ENCODE results near the gene TMEM51.

The TMEM51 gene, protein sequence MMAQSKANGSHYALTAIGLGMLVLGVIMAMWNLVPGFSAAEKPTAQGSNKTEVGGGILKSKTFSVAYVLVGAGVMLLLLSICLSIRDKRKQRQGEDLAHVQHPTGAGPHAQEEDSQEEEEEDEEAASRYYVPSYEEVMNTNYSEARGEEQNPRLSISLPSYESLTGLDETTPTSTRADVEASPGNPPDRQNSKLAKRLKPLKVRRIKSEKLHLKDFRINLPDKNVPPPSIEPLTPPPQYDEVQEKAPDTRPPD

DNA sequence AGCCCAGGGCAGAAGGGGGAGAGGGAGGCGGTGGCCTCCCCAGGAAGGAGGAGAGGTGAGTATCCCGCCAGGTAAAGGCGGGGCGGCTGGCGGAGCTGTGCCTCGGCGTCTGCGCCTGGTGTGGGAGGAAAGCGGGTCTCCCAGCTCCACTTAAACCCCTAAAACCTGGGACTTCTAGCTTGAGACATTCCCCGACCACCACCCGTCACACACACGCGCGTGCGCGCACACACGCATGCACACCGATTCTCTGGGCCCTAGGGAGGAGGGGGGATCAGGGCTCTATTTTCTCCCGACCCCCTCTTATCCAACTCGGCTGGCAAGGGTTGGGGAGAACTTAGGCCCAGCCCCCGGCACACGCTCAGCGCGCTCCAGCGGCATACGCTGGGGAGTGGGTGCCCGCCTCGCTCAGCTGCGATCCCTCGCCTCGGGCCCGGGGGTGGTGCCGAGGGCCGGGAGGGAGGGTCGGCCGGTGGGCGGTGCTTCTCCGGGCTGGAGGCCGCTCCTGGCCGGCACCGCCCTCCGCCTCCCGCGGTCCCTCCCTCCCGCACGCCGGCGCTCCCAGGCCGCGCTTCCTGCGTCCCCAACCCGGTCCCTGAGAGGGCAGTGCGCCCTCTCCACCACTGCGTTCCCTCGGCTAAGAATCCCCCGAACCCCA lies at the start of gene TMEM51:
Gene TMEM51, plus strand, starts transcription at position 564 of the 658 bp plus-strand sequence. CDS start 61,341 bp downstream, outside the sequence.
- no peak for DNase-seq

DNA sequence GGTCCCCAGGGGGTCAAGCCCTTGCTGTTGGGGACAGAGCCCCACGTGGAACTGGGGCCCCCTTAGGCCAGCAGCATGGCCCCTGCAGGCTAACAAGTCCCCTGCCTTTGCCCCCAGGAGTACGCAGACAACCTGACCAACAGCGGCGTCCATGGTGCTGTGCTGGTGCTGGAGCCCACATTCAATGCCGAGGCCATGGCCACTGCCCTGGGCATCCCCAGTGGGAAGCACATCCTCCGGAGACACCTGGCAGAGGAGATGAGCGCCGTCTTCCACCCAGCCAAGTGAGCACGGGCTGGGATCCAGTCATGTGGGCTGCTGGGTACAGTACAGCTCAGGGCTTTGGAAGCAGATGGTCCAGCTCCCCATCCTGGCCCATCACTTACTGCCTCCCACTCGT lies 49.6 kb upstream of the TMEM51 start:
- DNase-seq = no peak

DNA sequence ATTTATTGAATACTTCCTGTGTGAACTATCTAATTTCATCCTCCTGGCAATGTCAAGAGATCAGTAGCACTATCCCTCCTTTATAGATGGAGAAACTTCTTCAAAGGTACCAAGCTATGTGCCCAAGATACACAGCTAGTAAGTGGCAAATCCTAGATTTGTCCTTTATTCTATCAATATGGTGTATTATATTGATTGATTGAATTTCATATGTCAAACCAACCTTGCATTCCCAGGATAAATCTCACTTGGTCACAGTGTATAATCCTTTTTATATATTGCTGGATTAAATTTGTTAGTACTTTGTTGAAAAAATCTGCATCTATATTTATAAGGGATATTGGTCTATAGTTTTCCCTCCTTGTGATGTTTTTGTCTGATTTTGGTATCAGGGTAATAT lies 48.8 kb upstream of the TMEM51 start:
- DNase-seq = no peak

DNA sequence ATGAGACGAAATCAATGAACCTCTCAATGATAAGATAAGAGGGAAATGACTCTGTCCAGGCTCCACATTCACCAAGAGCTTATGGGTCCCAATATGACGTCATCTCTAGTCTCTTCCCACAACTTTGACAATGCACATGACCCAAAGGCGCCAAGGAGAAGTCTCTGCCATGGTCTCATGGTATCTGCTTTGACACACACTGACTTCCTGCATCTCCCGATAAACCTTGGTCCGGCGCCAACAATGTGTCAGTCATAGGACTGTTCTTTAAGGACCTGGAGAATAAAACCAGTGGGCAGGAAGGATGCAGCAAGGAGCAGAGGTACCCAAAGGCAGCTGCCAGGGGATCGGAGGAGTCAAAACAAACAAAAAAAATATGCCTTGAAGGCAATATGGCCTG lies 46.9 kb upstream of the TMEM51 start:
- DNase-seq = no peak

DNA sequence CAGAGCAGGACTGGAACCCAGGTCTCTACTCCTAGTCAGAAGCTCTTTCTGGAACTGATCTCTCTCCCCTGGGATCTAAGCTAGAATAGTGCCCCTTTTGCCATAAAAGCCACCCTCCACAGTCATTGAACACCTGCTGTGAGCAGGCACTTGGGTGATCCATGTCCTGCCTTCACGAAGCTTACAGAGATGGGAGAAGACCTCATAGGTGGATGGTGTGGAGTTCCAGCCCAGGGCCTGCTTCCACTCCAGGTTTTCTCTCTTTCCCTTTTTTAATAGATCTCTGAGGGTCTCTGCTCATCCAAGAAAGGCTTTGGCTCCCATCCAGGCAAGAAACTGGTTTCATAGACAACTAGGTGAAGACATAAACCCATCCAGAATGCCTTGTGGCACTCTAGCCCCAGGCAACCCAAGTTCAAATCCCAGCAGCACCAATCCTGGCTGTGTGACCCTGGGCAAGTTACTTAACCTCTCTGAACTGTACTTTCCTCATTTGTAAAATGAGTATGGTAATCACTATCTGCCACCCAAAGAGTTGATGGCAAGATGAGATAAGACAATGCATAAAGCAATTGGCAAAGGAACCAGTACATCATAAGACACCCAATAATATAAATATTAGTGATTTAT lies 46.4 kb upstream of the TMEM51 start:
- DNase-seq = no peak

DNA sequence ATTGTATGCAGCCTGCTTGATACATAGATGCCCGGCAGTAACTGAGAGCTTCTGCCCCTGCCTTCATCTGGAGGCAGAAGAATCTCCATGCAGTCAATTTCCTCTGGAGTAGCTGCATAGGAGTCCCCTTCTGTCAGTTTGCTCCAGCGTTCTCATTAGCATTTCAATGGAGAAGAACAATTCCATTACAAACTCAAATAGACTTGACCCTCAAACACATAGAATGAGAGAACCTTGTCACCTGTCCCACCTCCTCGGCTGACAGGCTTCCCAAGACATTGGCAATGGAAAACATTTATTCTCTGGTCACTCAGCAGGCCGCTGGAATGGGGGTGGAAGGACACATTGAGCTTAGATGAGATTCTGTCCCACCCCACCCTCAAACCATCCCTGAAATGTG lies 45.6 kb upstream of the TMEM51 start:
- no peak for DNase-seq

DNA sequence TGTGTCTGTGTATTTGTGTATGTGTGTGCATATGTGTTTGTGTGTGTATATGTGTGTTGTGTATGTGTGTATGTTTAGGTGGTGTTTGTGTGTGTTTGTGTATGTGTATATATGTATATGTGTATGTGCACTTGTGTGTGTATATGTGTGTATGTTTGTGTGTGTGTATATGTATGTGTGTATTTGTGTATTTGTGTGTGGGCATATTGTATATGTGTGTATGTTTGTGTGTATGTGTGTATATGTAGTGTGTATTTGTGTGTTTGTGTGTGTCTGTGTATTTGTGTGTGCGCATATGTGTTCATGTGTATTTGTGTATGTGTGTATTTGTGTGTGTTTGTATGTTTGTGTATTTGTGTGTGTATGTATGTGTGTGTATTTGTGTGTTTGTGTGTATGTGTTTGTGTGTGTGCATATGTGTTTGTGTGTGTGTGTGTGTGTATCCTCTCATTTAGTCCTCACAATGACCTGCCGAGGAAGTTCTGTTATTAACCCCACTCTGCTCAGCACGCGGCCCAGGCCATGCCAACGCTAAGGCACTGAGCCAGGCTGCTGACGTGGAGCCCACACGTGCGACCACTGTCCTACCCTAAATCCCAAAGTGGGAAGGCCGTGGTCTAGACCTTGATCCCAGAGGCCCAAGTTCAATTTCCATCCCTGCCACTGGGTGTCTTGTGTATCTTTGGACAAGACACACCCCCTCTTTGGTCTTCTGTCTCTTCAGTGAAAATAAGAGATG lies 43.2 kb upstream of the TMEM51 start:
- DNase-seq = no peak

DNA sequence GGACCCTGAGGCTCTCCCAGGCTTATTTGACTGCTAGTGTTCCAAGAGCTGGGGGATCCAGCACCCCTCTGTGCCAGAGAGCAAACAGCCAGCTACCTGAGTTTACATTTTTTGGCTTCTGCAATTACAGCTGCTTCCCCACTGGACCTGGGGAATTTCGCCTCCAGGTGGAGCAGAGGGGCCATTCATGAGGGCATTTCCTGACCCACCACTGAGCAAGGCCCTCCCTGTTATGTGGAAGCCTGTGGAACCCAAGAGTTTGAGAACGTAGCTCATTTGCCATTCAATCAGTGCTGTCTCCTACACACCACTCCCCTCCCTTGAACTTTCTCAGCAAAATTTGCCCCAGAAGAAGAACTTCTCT lies 42.7 kb upstream of the TMEM51 start:
- no peak for DNase-seq

DNA sequence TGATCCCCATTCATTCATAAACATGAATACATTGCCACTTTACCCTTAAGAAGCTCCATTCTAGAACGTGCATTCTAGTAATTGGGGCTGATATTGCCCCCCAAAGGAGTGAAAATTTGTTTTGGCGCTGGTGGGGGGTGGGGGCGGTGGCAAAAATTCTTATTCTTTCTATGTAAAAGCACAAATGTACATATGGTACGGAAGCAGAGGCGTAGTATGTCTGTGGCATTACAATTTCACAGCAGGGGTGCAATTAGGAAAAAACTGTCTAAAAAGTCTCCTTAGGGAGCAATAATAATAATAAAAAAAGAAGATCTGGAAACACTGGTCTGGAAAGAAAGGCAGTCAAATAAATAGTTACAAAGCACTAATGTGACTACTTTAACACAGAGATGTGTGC lies 40.4 kb upstream of the TMEM51 start:
- no peak for DNase-seq

DNA sequence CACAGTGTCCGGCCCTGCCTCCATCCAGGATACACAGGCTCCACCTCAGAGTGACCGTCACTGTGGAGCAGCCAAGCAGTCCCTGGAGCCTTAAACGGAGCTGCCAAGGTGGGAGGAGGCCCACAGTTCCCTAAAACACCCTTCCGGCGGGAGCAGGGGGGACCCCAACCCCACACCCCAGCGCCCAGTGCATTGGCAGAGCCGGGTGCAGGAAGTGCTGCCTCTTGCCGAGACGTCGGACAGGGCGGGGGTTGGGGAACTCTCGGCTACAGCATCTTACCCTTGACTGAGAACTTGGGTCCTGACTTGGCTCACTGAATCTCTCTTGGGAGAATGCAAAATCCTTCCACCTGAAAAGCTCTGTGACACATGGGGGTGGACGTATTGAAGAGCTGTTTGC lies 38.7 kb upstream of the TMEM51 start:
- DNase-seq = no peak

DNA sequence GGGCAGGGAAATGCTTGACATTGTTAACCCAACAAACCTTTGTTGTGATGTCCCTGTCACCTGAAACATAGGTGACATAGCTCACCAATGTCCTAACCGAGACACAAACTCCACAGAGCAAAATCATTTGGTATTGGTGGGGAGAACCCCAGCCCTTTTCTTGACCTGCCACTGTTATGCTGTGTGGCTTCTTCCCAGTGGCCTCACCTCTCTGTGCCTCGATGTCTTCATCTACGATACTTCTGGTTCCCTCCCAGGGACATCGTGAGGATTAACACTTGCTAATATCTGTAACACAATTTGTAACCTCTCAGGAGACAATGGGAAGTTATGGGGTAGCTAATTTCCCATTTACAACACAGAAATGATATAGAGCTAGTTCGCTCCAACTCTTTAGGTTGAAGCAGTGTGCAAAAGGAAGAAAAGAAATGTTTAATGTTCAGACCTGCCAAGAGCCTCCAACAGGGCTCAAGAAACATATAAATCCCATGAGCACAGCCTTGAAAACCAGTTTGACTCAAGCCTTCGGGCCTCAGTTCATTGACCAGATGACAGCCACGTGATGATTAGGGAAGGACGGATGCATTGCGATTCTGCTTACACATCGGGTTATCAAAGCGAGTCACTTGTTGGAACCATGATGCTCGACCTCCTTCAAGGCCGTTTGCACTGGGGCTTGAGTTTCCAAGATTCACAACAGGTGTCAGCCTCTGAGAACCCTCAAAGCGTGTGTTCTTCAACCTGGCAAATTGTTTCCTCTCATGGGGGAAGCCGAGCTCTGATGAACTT lies 37.8 kb upstream of the TMEM51 start:
- no peak for DNase-seq

DNA sequence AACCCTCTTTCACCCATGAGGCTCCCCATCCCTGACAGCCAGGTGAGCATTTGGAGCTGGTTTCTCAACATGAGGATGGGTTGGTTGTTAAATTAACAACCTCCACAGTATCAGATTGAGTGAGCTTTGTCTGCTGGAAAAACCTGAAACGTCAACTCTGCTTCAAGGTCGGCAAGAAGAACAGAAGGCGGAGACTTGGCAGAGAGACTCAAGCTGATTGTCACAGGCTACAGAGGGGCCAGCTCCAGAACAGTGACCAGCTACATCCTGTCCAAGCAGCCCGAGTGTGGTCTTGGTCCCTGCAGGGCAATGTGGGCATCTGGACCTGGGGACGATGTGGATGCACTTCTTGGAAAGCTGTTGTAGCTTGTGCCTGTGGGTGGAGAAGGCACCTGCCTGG lies 36.6 kb upstream of the TMEM51 start:
- no peak for DNase-seq

DNA sequence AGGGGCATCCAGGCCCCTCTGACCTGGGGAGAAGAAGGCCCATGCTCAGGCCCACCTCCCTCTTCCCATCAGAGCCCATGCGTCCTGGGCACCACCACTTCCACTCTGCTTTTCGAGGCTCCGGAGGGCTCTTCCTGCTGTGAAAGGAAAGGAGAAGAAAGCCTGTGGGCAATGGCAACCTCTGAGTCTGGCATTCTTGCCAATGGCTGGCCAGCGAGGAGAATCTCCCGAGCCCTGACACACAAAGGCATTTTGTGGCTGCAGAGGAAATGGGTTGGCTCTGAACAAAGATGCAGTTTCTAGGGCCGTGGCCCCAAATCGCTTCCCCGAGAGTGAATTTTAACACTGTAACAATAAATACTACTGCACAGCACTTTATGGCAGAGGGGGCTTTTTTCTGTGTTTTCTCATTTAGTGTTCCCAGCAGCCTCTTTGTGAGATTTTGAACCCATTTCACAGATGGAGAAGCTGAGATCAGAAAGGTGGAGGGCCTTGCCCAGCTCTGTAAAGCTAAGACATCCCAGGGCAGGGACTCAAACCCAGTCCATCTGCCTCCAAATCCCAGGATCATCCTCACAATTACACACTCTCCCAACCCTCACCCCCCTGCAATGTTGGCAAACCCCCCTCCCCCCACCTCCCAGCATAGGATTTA lies 35.7 kb upstream of the TMEM51 start:
- no peak for DNase-seq

DNA sequence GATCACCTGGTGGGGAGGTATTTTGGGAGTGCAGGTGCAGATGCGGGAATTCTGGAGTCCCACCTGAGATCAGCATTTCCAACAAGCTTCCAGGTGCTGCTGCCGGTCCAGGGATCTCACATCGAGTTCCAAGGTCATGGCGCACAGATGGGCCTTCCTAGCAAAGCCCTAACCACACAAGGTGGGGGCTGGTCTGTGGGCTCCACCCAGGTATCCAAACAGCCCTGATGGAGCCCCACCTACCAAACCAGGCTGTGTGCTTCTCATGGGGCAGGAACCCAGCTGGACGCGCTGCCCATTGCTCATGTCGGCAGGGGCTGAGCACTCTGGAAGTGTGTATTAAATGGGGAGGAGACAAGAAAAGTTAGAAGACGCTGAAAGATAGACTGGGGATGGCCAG lies 35.0 kb upstream of the TMEM51 start:
- DNase-seq = no peak

DNA sequence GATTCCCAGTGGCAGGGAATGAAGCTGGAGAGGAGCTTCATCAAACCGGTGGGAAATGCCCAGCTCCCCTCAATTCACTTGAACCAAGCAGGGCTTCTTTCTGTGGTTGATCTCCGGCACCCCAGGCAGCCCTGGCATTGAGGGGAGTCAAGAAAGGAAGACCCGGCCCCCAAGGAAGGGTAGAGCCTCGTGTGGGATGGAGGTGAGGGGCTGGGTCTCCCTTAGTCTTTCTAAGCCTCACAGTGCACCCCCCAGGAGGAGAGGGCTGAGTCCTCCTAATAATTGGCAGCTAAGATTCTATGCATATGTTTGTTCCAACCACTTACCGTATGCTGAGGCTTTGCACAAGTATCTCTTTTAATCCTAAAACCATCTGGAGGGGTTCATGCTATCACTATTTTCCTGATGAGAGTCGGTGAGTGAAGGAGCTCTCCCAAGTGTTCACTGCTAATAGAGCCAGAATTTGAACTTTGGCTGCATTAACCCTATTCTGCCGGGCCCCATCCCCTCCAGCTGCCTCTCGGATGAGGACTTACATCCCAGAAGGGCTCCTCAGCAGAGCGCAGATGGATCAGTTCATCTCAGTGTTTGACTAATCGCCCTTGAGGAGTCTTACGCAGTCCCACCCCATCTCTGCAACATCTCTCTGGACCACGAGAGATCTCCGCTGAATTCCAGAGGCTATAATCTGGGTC lies 33.1 kb upstream of the TMEM51 start:
- no peak for DNase-seq

DNA sequence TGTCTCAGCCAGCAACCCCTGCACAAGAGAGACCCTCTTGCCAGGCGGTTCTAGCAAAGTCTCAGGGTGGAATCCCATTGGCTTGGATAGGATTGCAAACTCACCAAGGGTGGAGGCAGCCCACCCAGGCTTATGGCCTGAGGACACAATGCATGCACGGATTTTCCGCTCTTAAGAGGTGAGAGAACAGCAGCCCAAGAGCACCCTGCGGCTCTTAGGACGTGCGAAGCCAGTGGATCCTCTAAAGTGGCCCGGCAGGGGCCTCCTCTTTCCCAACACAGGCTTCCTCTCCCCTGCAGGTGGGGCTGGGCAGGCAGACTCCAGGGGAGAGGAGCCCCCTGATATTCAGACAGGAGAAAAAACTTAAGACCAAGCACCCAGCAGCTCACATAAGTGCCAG lies 31.2 kb upstream of the TMEM51 start:
- DNase-seq = no peak

DNA sequence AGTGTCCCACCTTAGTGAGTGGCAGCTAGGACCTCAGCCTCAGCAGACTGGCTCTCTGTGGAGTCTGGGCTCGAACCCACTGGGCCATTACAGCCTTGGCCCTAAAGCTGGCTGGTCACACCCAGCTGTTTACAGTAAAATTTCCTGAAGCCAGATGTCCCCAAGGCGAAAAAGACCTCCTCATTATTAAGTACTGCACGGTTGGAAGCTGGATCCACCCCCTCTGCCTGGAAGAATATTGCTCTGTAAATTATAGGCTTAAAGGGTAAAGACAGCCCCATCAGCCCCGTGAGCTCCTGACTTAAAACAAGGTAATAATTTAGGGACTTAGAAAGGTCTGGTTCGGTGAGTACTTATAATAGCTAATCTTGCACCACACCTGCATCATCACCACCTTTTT lies 30.3 kb upstream of the TMEM51 start:
- no peak for DNase-seq

DNA sequence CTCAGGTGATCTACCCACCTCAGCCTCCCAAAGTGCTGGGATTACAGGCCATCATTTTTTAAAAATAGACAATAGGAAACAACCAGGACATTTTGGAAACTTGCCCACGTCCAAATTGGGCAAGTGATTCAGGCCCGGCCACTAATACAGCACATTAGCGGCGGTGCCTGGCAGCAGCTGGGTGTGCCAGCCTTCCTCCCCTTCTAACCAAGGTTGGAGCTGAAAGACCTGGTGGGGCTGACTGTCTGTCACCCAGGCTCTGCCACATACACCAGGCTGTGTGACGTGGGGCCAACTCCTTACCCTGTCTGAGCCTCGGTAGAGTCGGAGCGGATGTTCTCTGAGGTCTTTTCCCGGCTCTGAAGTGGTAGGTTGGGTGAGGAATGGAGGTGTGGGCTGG lies 29.6 kb upstream of the TMEM51 start:
- no peak for DNase-seq

DNA sequence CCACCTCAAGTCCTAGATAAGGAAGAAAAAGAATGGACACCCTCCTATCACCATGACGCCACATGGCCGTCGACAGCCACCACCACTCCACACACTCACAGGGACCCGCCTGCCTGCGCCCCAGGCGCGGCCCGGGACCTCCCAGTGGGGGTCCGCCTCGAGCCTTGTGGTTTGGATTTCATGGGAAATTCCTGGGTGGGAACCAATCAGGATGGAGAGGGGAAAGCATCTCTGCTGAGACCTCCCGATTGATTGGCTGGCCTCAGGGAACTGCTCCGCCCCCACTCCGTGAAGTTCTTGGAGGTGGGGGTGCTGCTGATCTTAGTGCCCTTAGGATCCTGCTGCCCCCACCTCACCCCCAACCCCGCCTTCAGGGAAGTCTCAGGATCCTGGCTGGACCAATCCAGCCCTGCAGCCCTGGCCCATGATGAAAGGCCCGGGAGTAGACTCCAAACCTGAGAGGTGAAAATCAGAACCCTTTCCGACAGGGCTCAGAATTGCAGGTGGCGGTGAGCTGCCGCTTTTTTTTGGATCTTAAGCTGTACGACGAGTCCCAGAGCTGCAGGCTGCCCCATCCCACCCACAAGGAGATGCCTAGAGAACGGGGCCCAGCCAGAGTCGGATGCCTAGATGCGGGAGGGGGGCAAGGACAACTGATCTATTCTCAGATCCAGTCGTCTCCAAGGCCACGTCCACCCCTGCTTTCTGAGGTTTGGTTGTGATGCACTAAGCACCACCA lies 29.0 kb upstream of the TMEM51 start:
- DNase-seq = no peak

DNA sequence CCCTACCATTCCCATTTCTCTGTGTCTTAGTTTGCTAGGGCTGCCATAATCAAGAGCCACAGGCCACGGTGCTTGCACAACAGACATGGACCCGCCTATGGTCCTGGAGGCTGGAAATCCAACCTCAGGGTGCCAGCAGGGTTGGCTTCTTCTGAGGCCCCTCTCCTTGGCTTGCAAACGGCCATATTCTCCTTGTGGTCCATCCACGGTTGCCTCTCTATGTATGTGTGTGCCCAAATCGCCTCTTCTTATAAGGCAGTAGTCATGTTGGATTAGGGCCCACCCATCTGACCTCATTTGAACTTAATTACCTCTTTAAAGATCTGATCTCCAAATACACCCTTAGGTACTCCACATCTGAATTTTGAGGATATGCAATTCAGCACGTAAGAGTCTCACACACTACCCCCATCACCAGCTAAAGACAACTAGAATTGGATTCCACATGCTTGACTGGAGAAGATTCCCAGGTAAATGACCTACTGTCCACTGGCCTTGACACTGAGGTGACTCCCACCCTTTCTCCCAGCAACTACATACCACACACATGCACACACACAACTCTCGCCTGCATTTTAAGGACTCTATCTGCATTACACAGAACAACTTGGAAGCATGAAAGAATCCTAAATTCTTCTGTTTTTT lies 28.3 kb upstream of the TMEM51 start:
- no peak for DNase-seq

DNA sequence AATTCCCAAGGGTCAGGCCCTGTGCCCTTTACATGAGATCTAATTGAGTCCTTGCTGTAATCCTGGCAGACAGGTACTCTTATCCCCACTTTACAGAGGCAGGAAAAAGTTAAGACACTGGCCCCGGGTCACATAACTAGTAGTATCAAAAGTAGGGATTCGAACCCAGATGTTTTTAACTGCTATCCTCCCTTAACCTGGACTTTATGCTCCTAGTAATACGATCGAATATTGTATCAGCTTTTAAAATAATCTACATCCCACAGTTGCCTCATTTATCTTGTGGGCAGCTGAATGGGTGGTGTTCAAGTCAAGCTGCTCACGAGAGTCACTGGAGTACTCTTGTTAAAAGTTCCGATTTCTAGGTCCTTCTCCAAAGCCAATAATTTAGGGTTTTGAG lies 25.5 kb upstream of the TMEM51 start:
- no peak for DNase-seq

Data from stimulated activated CD4-positive, alpha-beta T cell treated with anti-CD3 and anti-CD28 coated beads, Interleukin-1b, Interleukin-23, amount 100 ng/mL, for 48 hours (primary cell).